ENCODE data around the gene GCC2.

Gene GCC2

GRCh38 chr2:108460345-108461037, 11.5 kb downstream of the GCC2 start:
- Histone ChIP-seq H3K4me1 (ENCODE audit: control insufficient read depth, insufficient read depth, low read depth, low read length) (peaks cover 1% of the 10 kb centered on the region), H3K14ac (ENCODE audit: low read length in 2 of 2) (no peak overlapping the region), H2BK120ac (ENCODE audit: low read depth, low read length) (no peak overlapping the region), H3K27me3 (ENCODE audit: control insufficient read depth in 1 of 2, insufficient read depth in 1 of 2, low read length in 2 of 2) (no peaks in the 10 kb centered on the region), H2AFZ (ENCODE audit: low read depth, low read length) (no peak overlapping the region), H4K8ac (ENCODE audit: low read length) (no peak overlapping the region), H3K36me3 (ENCODE audit: control insufficient read depth in 1 of 2, insufficient read depth in 2 of 2, low read depth in 1 of 2, low read length in 2 of 2) (peaks cover 26 to 88% of the 10 kb centered on the region in 2 experiments), H3K79me1 (replicated peaks; ENCODE audit: low read length, poor library complexity, severe bottlenecking) (peaks cover 16% of the 10 kb centered on the region), H3K27ac (ENCODE audit: low read length, poor library complexity, severe bottlenecking) (no peak overlapping the region), H4K91ac (ENCODE audit: low read length) (no peak overlapping the region), H3K4me2 (ENCODE audit: low read length, poor library complexity, severe bottlenecking) (no peak overlapping the region), H3K18ac (ENCODE audit: low read depth in 1 of 2, low read length in 2 of 2) (no peak overlapping the region), H3K9me3 (ENCODE audit: control insufficient read depth, low read length) (peaks cover 16% of the 10 kb centered on the region), H3K4me3 (ENCODE audit: insufficient read depth in 1 of 2, low read depth in 1 of 2, low read length in 2 of 2) (no peak overlapping the region), H2BK12ac (ENCODE audit: low read length in 2 of 2) (no peak overlapping the region), H2BK5ac (ENCODE audit: low read depth, low read length, poor library complexity, severe bottlenecking) (no peak overlapping the region), H2BK15ac (ENCODE audit: low read depth, poor library complexity, severe bottlenecking) (no peak overlapping the region), H3K23ac (ENCODE audit: low read length in 2 of 2) (no peak overlapping the region), H3K4ac (ENCODE audit: low read depth in 1 of 2, low read length in 2 of 2) (no peak overlapping the region), H2AK5ac (ENCODE audit: low read length, severe bottlenecking) (no peak overlapping the region), H3K9ac (ENCODE audit: low read length) (no peak overlapping the region)
- no peak for DNase-seq
- WGBS: 98% methylated on average over 3 of the region's 4 CpGs

- WGBS: 100% methylated on average over 1 of the region's 1 CpG
- H3K18ac ChIP-seq (ENCODE audit: low read depth in 1 of 2, low read length in 2 of 2): no peak overlapping the region
- H2BK120ac ChIP-seq (ENCODE audit: low read depth, low read length): no peak overlapping the region
- no peak overlapping the region for H2BK5ac ChIP-seq (ENCODE audit: low read depth, low read length, poor library complexity, severe bottlenecking)
- no peak overlapping the region for H3K4me3 ChIP-seq (ENCODE audit: insufficient read depth in 1 of 2, low read depth in 1 of 2, low read length in 2 of 2)
- H3K27me3 ChIP-seq (ENCODE audit: control insufficient read depth in 1 of 2, insufficient read depth in 1 of 2, low read length in 2 of 2): no peaks in the 10 kb centered on the region
- no peak overlapping the region for H3K14ac ChIP-seq (ENCODE audit: low read length in 2 of 2)
- no peak overlapping the region for H3K9ac ChIP-seq (ENCODE audit: low read length)
- DNase-seq: no peak
- peaks cover 12% of the 10 kb centered on the region for H3K79me1 ChIP-seq (replicated peaks; ENCODE audit: low read length, poor library complexity, severe bottlenecking)
- no peak overlapping the region for H2BK12ac ChIP-seq (ENCODE audit: low read length in 2 of 2)
- H2BK15ac ChIP-seq (ENCODE audit: low read depth, poor library complexity, severe bottlenecking): no peak overlapping the region
- H4K8ac ChIP-seq (ENCODE audit: low read length): no peak overlapping the region
- no peaks in the 10 kb centered on the region for H3K9me3 ChIP-seq (ENCODE audit: control insufficient read depth, low read length)
- peaks cover 14 to 97% of the 10 kb centered on the region in 2 experiments for H3K36me3 ChIP-seq (ENCODE audit: control insufficient read depth in 1 of 2, insufficient read depth in 2 of 2, low read depth in 1 of 2, low read length in 2 of 2)
- no peak overlapping the region for H3K4me2 ChIP-seq (ENCODE audit: low read length, poor library complexity, severe bottlenecking)
- H3K4me1 ChIP-seq (ENCODE audit: control insufficient read depth, insufficient read depth, low read depth, low read length): no peaks in the 10 kb centered on the region
- H2AFZ ChIP-seq (ENCODE audit: low read depth, low read length): no peak overlapping the region
- H3K4ac ChIP-seq (ENCODE audit: low read depth in 1 of 2, low read length in 2 of 2): no peak overlapping the region
- H2AK5ac ChIP-seq (ENCODE audit: low read length, severe bottlenecking): no peak overlapping the region
- H3K27ac ChIP-seq (ENCODE audit: low read length, poor library complexity, severe bottlenecking): no peak overlapping the region
- no peak overlapping the region for H4K91ac ChIP-seq (ENCODE audit: low read length)
- H3K23ac ChIP-seq (ENCODE audit: low read length in 2 of 2): no peak overlapping the region
Measured at GRCh38 chr2:108477099-108477498, 28.1 kb downstream of the GCC2 start.

GRCh38 chr2:108485253-108485652, 36.2 kb downstream of the GCC2 start:
- H2BK120ac ChIP-seq (ENCODE audit: low read depth, low read length): no peak overlapping the region
- no peak overlapping the region for H4K91ac ChIP-seq (ENCODE audit: low read length)
- H3K27ac ChIP-seq (ENCODE audit: low read length, poor library complexity, severe bottlenecking): no peak overlapping the region
- no peak overlapping the region for H2BK12ac ChIP-seq (ENCODE audit: low read length in 2 of 2)
- no peak overlapping the region for H4K8ac ChIP-seq (ENCODE audit: low read length)
- no peaks in the 10 kb centered on the region for H3K4me1 ChIP-seq (ENCODE audit: control insufficient read depth, insufficient read depth, low read depth, low read length)
- H2BK15ac ChIP-seq (ENCODE audit: low read depth, poor library complexity, severe bottlenecking): no peak overlapping the region
- H3K79me1 ChIP-seq (replicated peaks; ENCODE audit: low read length, poor library complexity, severe bottlenecking): peaks cover 5% of the 10 kb centered on the region
- no peak overlapping the region for H3K23ac ChIP-seq (ENCODE audit: low read length in 2 of 2)
- H3K9ac ChIP-seq (ENCODE audit: low read length): no peak overlapping the region
- no peak overlapping the region for H3K14ac ChIP-seq (ENCODE audit: low read length in 2 of 2)
- H2BK5ac ChIP-seq (ENCODE audit: low read depth, low read length, poor library complexity, severe bottlenecking): no peak overlapping the region
- H2AK5ac ChIP-seq (ENCODE audit: low read length, severe bottlenecking): no peak overlapping the region
- peaks cover 9% of the 10 kb centered on the region for H3K9me3 ChIP-seq (ENCODE audit: control insufficient read depth, low read length)
- WGBS: no CpG with 5 or more reads among the region's 2 CpGs
- H3K4ac ChIP-seq (ENCODE audit: low read depth in 1 of 2, low read length in 2 of 2): no peak overlapping the region
- no peak overlapping the region for H2AFZ ChIP-seq (ENCODE audit: low read depth, low read length)
- no peak overlapping the region for H3K18ac ChIP-seq (ENCODE audit: low read depth in 1 of 2, low read length in 2 of 2)
- no peaks in the 10 kb centered on the region for H3K27me3 ChIP-seq (ENCODE audit: control insufficient read depth in 1 of 2, insufficient read depth in 1 of 2, low read length in 2 of 2)
- peaks cover 8 to 91% of the 10 kb centered on the region in 2 experiments for H3K36me3 ChIP-seq (ENCODE audit: control insufficient read depth in 1 of 2, insufficient read depth in 2 of 2, low read depth in 1 of 2, low read length in 2 of 2)
- H3K4me2 ChIP-seq (ENCODE audit: low read length, poor library complexity, severe bottlenecking): no peak overlapping the region
- DNase-seq: no peak
- no peak overlapping the region for H3K4me3 ChIP-seq (ENCODE audit: insufficient read depth in 1 of 2, low read depth in 1 of 2, low read length in 2 of 2)

GRCh38 chr2:108490506-108491122, 41.6 kb downstream of the GCC2 start:
- H3K18ac ChIP-seq (ENCODE audit: low read depth in 1 of 2, low read length in 2 of 2): no peak overlapping the region
- no peak overlapping the region for H3K14ac ChIP-seq (ENCODE audit: low read length in 2 of 2)

More at GRCh38 chr2:108490506-108491122, 41.6 kb downstream of the GCC2 start:
- H3K9me3 ChIP-seq (ENCODE audit: control insufficient read depth, low read length): no peaks in the 10 kb centered on the region
- no peak overlapping the region for H2BK5ac ChIP-seq (ENCODE audit: low read depth, low read length, poor library complexity, severe bottlenecking)
- no peak overlapping the region for H3K4me3 ChIP-seq (ENCODE audit: insufficient read depth in 1 of 2, low read depth in 1 of 2, low read length in 2 of 2)
- no peak overlapping the region for H2BK120ac ChIP-seq (ENCODE audit: low read depth, low read length)
- no peak overlapping the region for H3K27ac ChIP-seq (ENCODE audit: low read length, poor library complexity, severe bottlenecking)
- no peak overlapping the region for H4K8ac ChIP-seq (ENCODE audit: low read length)
- H3K36me3 ChIP-seq (ENCODE audit: control insufficient read depth in 1 of 2, insufficient read depth in 2 of 2, low read depth in 1 of 2, low read length in 2 of 2): peaks cover 8 to 86% of the 10 kb centered on the region in 2 experiments
- no peak overlapping the region for H3K23ac ChIP-seq (ENCODE audit: low read length in 2 of 2)
- H2BK15ac ChIP-seq (ENCODE audit: low read depth, poor library complexity, severe bottlenecking): no peak overlapping the region
- no peaks in the 10 kb centered on the region for H3K27me3 ChIP-seq (ENCODE audit: control insufficient read depth in 1 of 2, insufficient read depth in 1 of 2, low read length in 2 of 2)
- H3K4me1 ChIP-seq (ENCODE audit: control insufficient read depth, insufficient read depth, low read depth, low read length): no peaks in the 10 kb centered on the region
- H2AFZ ChIP-seq (ENCODE audit: low read depth, low read length): no peak overlapping the region
- no peak overlapping the region for H2BK12ac ChIP-seq (ENCODE audit: low read length in 2 of 2)
- H4K91ac ChIP-seq (ENCODE audit: low read length): no peak overlapping the region
- no peak overlapping the region for H3K4me2 ChIP-seq (ENCODE audit: low read length, poor library complexity, severe bottlenecking)
- H3K79me1 ChIP-seq (replicated peaks; ENCODE audit: low read length, poor library complexity, severe bottlenecking): peaks cover 7% of the 10 kb centered on the region
- no peak overlapping the region for H3K9ac ChIP-seq (ENCODE audit: low read length)
- no peak for DNase-seq
- H3K4ac ChIP-seq (ENCODE audit: low read depth in 1 of 2, low read length in 2 of 2): no peak overlapping the region
- no peak overlapping the region for H2AK5ac ChIP-seq (ENCODE audit: low read length, severe bottlenecking)

All from mesenchymal stem cell (in vitro differentiated cells and primary cell).